ENCODE measurements around the gene TSHZ2.

DNA sequence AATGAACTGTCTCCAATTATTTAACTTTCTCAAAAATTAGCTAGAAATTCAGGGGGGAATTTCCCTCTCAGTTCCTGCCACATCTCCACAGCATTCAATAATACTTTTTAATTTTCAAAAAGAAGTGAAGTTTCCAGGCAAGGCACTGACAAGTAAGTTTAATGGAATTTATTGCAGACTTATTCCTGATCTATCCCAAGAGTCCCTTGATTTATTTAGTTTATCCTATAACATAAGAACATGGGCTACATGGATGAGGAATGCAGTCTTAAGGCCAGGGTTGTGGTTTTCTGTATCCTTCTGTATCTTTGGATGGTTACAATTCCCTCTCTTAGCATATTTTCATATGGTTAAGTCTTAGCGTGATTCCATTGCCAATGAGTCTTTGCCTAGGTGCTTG lies 126.5 kb downstream of the TSHZ2 start:
- TF ChIP-seq, protein P1, sequence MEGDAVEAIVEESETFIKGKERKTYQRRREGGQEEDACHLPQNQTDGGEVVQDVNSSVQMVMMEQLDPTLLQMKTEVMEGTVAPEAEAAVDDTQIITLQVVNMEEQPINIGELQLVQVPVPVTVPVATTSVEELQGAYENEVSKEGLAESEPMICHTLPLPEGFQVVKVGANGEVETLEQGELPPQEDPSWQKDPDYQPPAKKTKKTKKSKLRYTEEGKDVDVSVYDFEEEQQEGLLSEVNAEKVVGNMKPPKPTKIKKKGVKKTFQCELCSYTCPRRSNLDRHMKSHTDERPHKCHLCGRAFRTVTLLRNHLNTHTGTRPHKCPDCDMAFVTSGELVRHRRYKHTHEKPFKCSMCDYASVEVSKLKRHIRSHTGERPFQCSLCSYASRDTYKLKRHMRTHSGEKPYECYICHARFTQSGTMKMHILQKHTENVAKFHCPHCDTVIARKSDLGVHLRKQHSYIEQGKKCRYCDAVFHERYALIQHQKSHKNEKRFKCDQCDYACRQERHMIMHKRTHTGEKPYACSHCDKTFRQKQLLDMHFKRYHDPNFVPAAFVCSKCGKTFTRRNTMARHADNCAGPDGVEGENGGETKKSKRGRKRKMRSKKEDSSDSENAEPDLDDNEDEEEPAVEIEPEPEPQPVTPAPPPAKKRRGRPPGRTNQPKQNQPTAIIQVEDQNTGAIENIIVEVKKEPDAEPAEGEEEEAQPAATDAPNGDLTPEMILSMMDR (IDR thresholded peaks at IDR 0.05) = no peak
- TF ChIP-seq POLR2A (IDR thresholded peaks at IDR 0.05) = no peak

Data from heart left ventricle (tissue), 13 donors.